BLaER1 treated with 17β-estradiol and CSF1 and Interleukin-3, amounts not matched to agents 10 nM and 100 nM (cell line): ENCODE data around the gene GPR137.
A peak's percentile ranks its signal among the peaks of the same experiment; 100 is the strongest.
"Not testable (repeated sequence)": the region's sequence is repeated elsewhere in the genome, so short reads cannot be mapped to it uniquely, and the experiment has no call there.

Source experiments
- H3K27ac ChIP-seq, 11 experiments: shearing (Covaris generic); formaldehyde crosslinking; 2 replicates each; pipeline ENCODE4 v1.8.1; 2022
- H3K27me3 ChIP-seq, 11 experiments: shearing (Covaris generic); formaldehyde crosslinking; 2 replicates each; pipeline ENCODE4 v1.8.1; 2022
- H3K36me3 ChIP-seq, 11 experiments: shearing (Covaris generic); formaldehyde crosslinking; 2 replicates each; pipeline ENCODE4 v1.8.1; 2022
- H3K4me1 ChIP-seq, 10 experiments: shearing (Covaris generic); formaldehyde crosslinking; 2 replicates each; pipeline ENCODE4 v1.8.1; 2022
- H3K4me2 ChIP-seq, 11 experiments: shearing (Covaris generic); formaldehyde crosslinking; 2 replicates each; pipeline ENCODE4 v1.8.1; 2022
- H3K4me3 ChIP-seq, 10 experiments: shearing (Covaris generic); formaldehyde crosslinking; 2 replicates each; pipeline ENCODE4 v1.8.1; 2022
- H3K9ac ChIP-seq, 11 experiments: shearing (Covaris generic); formaldehyde crosslinking; 2 replicates each; pipeline ENCODE4 v1.8.1; 2022
- H3K9me3 ChIP-seq, 11 experiments: shearing (Covaris generic); formaldehyde crosslinking; replicated peaks in 1 of 11; 2 replicates each; pipeline ENCODE4 v1.8.1; 2022
- H4K20me1 ChIP-seq, 11 experiments: shearing (Covaris generic); formaldehyde crosslinking; 2 replicates each; pipeline ENCODE4 v1.8.1; 2022
- Cebpa-rat ChIP-seq, 11 experiments: shearing (Covaris generic); IDR thresholded peaks; 2 replicates each; pipeline ENCODE4 v1.8.1; 2022

The GPR137 gene

GRCh38 chr11:64304032-64304315 lies 18.3 kb downstream of the GPR137 start:
- Histone ChIP-seq H3K36me3 (peaks cover 11 to 20% (median 14%) of the 10 kb centered on the region in 11 experiments; a peak in 19 of 22 replicates), H3K4me1 (peaks cover 46 to 67% (median 52%) of the 10 kb centered on the region in 10 experiments), H3K9ac (peak overlapping the region; percentile 85 to 95 (median 91); a peak in 21 of 22 replicates), H3K9me3 (no peaks in the 10 kb centered on the region), H3K27me3 (peaks cover 31 to 38% (median 33%) of the 10 kb centered on the region in 11 experiments), H3K4me3 (peak overlapping the region; percentile 58 to 72 (median 66); a peak in 19 of 20 replicates), H4K20me1 (peaks cover 19 to 47% (median 40%) of the 10 kb centered on the region in 11 experiments; a peak in 21 of 22 replicates), H3K4me2 (peak overlapping the region; percentile 80 to 99 (median 91)), H3K27ac (peak overlapping the region in 10 of 11 experiments; percentile 91 to 98 (median 96); a peak in 19 of 22 replicates)
- TF ChIP-seq Cebpa-rat (IDR thresholded peaks at IDR 0.05): no peak

GRCh38 chr11:64304316-64305072 lies 18.8 kb downstream of the GPR137 start:
- Histone ChIP-seq H3K36me3 (peaks cover 11 to 25% (median 14%) of the 10 kb centered on the region in 11 experiments; a peak in 19 of 22 replicates), H3K27me3 (peaks cover 26 to 33% (median 28%) of the 10 kb centered on the region in 11 experiments), H4K20me1 (peaks cover 19 to 47% (median 36%) of the 10 kb centered on the region in 11 experiments; a peak in 20 of 22 replicates), H3K9me3 (no peaks in the 10 kb centered on the region), H3K4me3 (peak overlapping the region; percentile 58 to 72 (median 66)), H3K27ac (peak overlapping the region; percentile 85 to 98 (median 96)), H3K4me1 (peaks cover 41 to 67% (median 47%) of the 10 kb centered on the region in 10 experiments), H3K4me2 (peak overlapping the region; percentile 80 to 99 (median 91)), H3K9ac (peak overlapping the region; percentile 85 to 95 (median 91))
- no peak for TF ChIP-seq Cebpa-rat (IDR thresholded peaks at IDR 0.05)

GRCh38 chr11:64305075-64305690 lies 19.5 kb downstream of the GPR137 start, which contains the start of gene ESRRA:
ESRRA (plus strand) TSS chr11:64305524; CDS start chr11:64307180, 1,656 bp downstream.
- Histone ChIP-seq H3K27me3 (peaks cover 19 to 26% (median 21%) of the 10 kb centered on the region in 11 experiments), H3K36me3 (peaks cover 11 to 32% (median 15%) of the 10 kb centered on the region in 11 experiments; a peak in 19 of 22 replicates), H3K9me3 (no peaks in the 10 kb centered on the region), H3K27ac (peak within 1 kb of the TSS; percentile 85 to 98 (median 97)), H3K4me2 (peak within 1 kb of the TSS; percentile 92 to 100 (median 97)), H4K20me1 (peaks cover 19 to 47% (median 35%) of the 10 kb centered on the region in 11 experiments; a peak in 20 of 22 replicates), H3K4me1 (peaks cover 34 to 65% (median 40%) of the 10 kb centered on the region in 10 experiments), H3K4me3 (peak within 1 kb of the TSS; percentile 69 to 94 (median 84)), H3K9ac (peak within 1 kb of the TSS; percentile 85 to 96 (median 94))
- peak in 4 of 11 experiments; percentile 28 to 50 (median 42); a peak in 3 of 22 replicates for TF ChIP-seq Cebpa-rat (IDR thresholded peaks at IDR 0.05)

GRCh38 chr11:64305691-64306562 lies 20.3 kb downstream of the GPR137 start:
- no peaks in the 10 kb centered on the region for H3K9me3 ChIP-seq
- peaks cover 12 to 19% (median 14%) of the 10 kb centered on the region in 11 experiments for H3K27me3 ChIP-seq
- TF ChIP-seq Cebpa-rat (IDR thresholded peaks at IDR 0.05): no peak
- H3K4me3 ChIP-seq: peak overlapping the region; percentile 69 to 94 (median 84)
- peak overlapping the region; percentile 92 to 100 (median 97) for H3K4me2 ChIP-seq
- H3K36me3 ChIP-seq: peaks cover 12 to 39% (median 19%) of the 10 kb centered on the region in 11 experiments; a peak in 19 of 22 replicates
- peak overlapping the region; percentile 85 to 96 (median 92) for H3K9ac ChIP-seq
- H3K27ac ChIP-seq: peak overlapping the region; percentile 64 to 97 (median 92)
- peaks cover 30 to 64% (median 34%) of the 10 kb centered on the region in 10 experiments for H3K4me1 ChIP-seq
- H4K20me1 ChIP-seq: peaks cover 18 to 47% (median 36%) of the 10 kb centered on the region in 11 experiments; a peak in 20 of 22 replicates

- H3K4me1 ChIP-seq: peaks cover 27 to 64% (median 37%) of the 10 kb centered on the region in 10 experiments
- no peak for TF ChIP-seq Cebpa-rat (IDR thresholded peaks at IDR 0.05)
- peak overlapping the region; percentile 92 to 100 (median 97) for H3K4me2 ChIP-seq
- H3K4me3 ChIP-seq: peak overlapping the region; percentile 69 to 94 (median 84)
- peak overlapping the region; percentile 64 to 97 (median 92); a peak in 21 of 22 replicates for H3K27ac ChIP-seq
- H3K9ac ChIP-seq: peak overlapping the region; percentile 85 to 96 (median 92)
- H3K27me3 ChIP-seq: peaks cover 6 to 13% (median 8%) of the 10 kb centered on the region in 11 experiments
- peaks cover 22 to 52% (median 42%) of the 10 kb centered on the region in 11 experiments; a peak in 20 of 22 replicates for H4K20me1 ChIP-seq
- peaks cover 15 to 45% (median 24%) of the 10 kb centered on the region in 11 experiments; a peak in 20 of 22 replicates for H3K36me3 ChIP-seq
- H3K9me3 ChIP-seq: no peaks in the 10 kb centered on the region
These were observed 20.9 kb downstream of the GPR137 start for GRCh38 chr11:64306563-64306875.

- Histone ChIP-seq H3K4me3 (peak overlapping the region; percentile 69 to 94 (median 84)), H4K20me1 (peaks cover 22 to 57% (median 44%) of the 10 kb centered on the region in 11 experiments; a peak in 20 of 22 replicates), H3K27ac (peak overlapping the region in 10 of 11 experiments; percentile 78 to 97 (median 92); a peak in 20 of 22 replicates), H3K4me1 (peaks cover 27 to 61% (median 37%) of the 10 kb centered on the region in 10 experiments), H3K9me3 (no peaks in the 10 kb centered on the region), H3K27me3 (peaks cover under 1 to 7% (median 2%) of the 10 kb centered on the region in 11 experiments; a peak in 21 of 22 replicates), H3K9ac (peak overlapping the region; percentile 85 to 96 (median 92)), H3K36me3 (peaks cover 15 to 48% (median 26%) of the 10 kb centered on the region in 11 experiments; a peak in 20 of 22 replicates), H3K4me2 (peak overlapping the region; percentile 92 to 100 (median 97))
- no peak for TF ChIP-seq Cebpa-rat (IDR thresholded peaks at IDR 0.05)
These were observed 21.4 kb downstream of the GPR137 start for GRCh38 chr11:64306876-64307622.

- H3K9ac ChIP-seq: peak overlapping the region; percentile 85 to 96 (median 92); a peak in 17 of 22 replicates
- H3K4me2 ChIP-seq: peak overlapping the region; percentile 92 to 100 (median 97); a peak in 19 of 22 replicates
- H3K36me3 ChIP-seq: peaks cover 20 to 55% (median 32%) of the 10 kb centered on the region in 11 experiments; a peak in 21 of 22 replicates
- H3K4me1 ChIP-seq: peaks cover 27 to 67% (median 41%) of the 10 kb centered on the region in 10 experiments
- peaks cover 22 to 64% (median 51%) of the 10 kb centered on the region in 11 experiments for H4K20me1 ChIP-seq
- H3K27ac ChIP-seq: peak overlapping the region in 2 of 11 experiments; percentile 93; a peak in 3 of 22 replicates
- H3K27me3 ChIP-seq, H3K9me3 ChIP-seq: not testable (repeated sequence)
- H3K4me3 ChIP-seq: peak overlapping the region in 1 of 10 experiments; percentile 86; a peak in 1 of 20 replicates
These were observed 22.1 kb downstream of the GPR137 start for GRCh38 chr11:64307795-64308194.
